ENCODE results near the gene DIAPH3. TPM values are rescaled to one million over a fixed set of nuclear protein-coding genes. Genes with fewer than 3 reads are reported as not detected.
A peak's percentile ranks its signal among the peaks of the same experiment; 100 is the strongest.

Gene DIAPH3
- polyA plus RNA-seq, 4 donors: 10.3 to 14.3 (median 11.8) TPM

GRCh38 chr13:59689057-59689456, 474.7 kb downstream of the DIAPH3 start:
- DNase-seq (ENCODE audit: low read depth in 4 of 4, low spot score in 2 of 4): no peak

GRCh38 chr13:59686798-59687394, 476.8 kb downstream of the DIAPH3 start:
- no peak for DNase-seq (ENCODE audit: low read depth in 4 of 4, low spot score in 2 of 4)

DNA sequence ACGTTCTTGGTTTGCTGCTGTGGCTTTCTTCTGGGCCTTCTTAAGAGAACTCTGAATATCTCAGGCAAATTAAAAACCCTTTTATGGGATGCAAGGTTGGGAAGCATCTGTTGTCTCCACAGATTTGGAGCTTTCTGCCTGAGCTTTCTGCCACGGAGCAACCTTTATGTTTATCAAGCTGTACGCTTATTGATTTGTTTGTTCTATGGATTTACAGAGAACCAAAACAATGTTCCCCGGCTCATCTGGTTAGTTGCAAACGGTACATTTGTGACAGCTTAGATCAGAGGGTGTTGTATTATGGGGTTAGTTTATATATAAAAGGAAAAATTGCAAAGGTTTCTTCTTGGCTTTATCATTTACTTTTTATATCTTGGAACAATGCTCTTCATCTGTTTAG, 479.6 kb downstream of the DIAPH3 start:
- no peak for DNase-seq (ENCODE audit: low read depth in 4 of 4, low spot score in 2 of 4)

GRCh38 chr13:59681636-59682311, 482.0 kb downstream of the DIAPH3 start:
- DNase-seq (ENCODE audit: low read depth in 4 of 4, low spot score in 2 of 4): no peak

GRCh38 chr13:59680429-59681024, 483.2 kb downstream of the DIAPH3 start:
- DNase-seq (ENCODE audit: low read depth in 4 of 4, low spot score in 2 of 4): no peak

DNA sequence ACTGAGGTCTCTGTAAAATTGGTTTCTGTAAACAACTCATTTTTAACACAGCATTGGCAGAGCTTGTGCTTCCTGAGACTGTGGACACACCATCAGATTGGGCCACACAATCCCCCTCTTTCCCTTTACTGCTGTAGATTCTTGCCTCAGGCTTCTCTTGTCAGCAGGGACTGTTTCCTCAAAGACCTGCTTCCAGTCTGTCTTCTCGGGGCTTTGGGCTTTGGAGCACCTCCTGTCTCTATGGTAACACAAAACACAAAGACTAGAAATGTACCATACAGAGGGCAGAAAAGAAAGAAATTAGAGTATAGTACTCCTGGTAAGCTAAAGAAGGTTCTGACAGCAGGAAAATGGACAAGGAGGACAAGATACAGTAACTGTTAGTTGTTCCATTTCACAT, 484.5 kb downstream of the DIAPH3 start:
- DNase-seq (ENCODE audit: low read depth in 4 of 4, low spot score in 2 of 4): no peak

- peak in 1 of 4 donors; percentile 41 for DNase-seq (ENCODE audit: low read depth in 4 of 4, low spot score in 2 of 4)
These were observed 485.5 kb downstream of the DIAPH3 start for GRCh38 chr13:59677966-59678814.

DNA sequence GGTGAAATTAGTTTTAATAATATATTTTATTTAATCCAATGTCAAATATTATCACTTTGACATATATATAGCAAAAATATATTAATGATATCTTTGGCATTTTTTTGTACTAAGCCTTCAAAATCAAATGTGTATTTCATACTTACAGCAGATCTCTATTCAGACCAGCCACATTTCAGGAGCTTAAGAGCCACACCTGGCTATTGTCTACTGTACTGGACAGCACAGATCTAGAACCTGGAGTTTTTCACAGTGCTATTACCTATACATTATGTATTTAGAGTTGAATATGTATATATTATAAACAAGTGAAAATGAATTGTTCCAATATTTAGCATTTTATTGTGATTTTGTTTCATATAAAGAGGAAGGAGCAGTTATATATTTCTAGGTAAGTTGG, 486.3 kb downstream of the DIAPH3 start:
- DNase-seq (ENCODE audit: low read depth in 4 of 4, low spot score in 2 of 4): no peak

GRCh38 chr13:59674616-59675015, 489.1 kb downstream of the DIAPH3 start:
- DNase-seq (ENCODE audit: low read depth in 4 of 4, low spot score in 2 of 4): no peak

DNA sequence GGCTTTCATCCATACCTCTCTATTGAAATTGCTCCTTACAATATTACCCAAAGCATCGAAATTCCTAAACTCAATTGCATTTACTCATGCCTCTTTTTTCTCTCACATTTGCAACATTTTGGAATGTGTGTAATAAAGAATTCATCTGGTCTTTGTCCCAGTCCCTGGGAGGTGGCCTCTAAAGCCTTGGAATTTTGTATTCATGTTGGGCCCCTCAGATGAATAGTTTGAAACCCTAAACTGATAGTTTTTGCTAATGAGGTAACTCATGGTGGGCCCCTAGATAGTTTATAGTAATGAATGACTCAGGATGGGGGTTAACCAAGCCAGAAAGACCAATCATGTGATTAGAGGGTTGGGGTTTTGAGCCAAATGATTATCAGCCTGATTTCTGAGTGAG, 490.4 kb downstream of the DIAPH3 start:
- no peak for DNase-seq (ENCODE audit: low read depth in 4 of 4, low spot score in 2 of 4)

GRCh38 chr13:59672445-59672844, 491.3 kb downstream of the DIAPH3 start:
- DNase-seq (ENCODE audit: low read depth in 4 of 4, low spot score in 2 of 4): no peak

- DNase-seq (ENCODE audit: low read depth in 4 of 4, low spot score in 2 of 4): no peak
These were observed 491.8 kb downstream of the DIAPH3 start for GRCh38 chr13:59671881-59672280.

DNA sequence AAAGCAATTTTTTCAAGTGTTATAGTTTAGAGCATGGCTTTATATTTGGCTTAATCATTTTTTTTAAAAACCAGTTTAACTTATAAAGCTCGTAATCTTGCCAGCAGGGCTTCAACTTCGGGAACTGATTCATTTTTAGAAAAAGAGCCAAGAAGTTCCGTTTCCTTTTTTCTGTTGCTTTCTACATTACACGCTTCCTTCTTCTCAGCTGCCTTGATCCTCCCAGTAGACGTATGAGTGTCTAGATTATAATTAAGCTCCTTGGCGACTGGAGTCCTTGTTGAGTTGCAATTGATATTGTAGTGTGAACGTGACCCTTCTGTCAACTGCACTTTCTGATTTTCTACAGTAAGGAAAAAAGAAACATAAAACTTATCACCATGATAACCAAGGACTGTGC, 497.2 kb downstream of the DIAPH3 start:
- no peak for DNase-seq (ENCODE audit: low read depth in 4 of 4, low spot score in 2 of 4)

GRCh38 chr13:59665732-59666131, 498.0 kb downstream of the DIAPH3 start:
- no peak for DNase-seq (ENCODE audit: low read depth in 4 of 4, low spot score in 2 of 4)

GRCh38 chr13:59665184-59665583, 498.5 kb downstream of the DIAPH3 start:
- DNase-seq (ENCODE audit: low read depth in 4 of 4, low spot score in 2 of 4): no peak

DNA sequence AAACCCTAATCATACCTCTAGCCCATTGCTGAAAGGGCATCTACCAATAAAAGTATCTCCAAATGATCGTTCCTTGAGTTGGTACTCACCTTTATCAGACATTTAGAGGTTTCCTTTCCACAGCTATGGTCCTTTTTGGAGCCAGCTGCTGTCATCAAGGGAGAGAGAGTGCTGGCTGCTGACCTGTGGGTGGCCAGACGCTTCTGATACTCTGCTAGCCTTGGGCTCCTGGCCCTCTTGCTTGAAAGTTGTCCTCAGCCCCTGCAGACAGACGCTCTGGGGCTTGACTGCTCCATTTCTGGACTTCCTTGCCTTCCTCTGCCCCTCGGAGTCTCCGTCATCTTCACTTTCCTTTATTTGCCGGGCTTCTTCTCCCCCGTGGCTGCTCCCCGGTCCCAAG, 499.1 kb downstream of the DIAPH3 start:
- DNase-seq (ENCODE audit: low read depth in 4 of 4, low spot score in 2 of 4): no peak

GRCh38 chr13:59663707-59664106, 500.0 kb downstream of the DIAPH3 start:
- DNase-seq (ENCODE audit: low read depth in 4 of 4, low spot score in 2 of 4): no peak

DNA sequence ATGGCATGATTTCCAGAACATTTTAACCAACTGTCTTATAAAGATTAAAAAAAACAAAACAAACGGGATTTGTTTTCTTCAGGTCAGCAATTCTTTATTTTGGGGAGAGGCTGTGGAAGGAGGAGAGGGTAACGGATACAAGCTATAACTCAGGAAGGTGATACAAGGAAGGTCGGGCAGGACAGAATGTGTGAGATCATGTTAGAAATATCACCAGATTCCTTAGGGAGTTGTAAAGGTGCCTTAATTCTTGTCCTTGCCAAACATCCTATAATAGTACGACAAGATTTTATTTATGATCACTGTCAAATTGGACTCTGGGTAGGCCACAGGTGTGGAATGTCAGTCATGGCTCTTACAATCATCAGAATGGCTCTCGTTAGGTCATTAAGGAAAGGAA, 503.1 kb downstream of the DIAPH3 start:
- no peak for DNase-seq (ENCODE audit: low read depth in 4 of 4, low spot score in 2 of 4)

DNA sequence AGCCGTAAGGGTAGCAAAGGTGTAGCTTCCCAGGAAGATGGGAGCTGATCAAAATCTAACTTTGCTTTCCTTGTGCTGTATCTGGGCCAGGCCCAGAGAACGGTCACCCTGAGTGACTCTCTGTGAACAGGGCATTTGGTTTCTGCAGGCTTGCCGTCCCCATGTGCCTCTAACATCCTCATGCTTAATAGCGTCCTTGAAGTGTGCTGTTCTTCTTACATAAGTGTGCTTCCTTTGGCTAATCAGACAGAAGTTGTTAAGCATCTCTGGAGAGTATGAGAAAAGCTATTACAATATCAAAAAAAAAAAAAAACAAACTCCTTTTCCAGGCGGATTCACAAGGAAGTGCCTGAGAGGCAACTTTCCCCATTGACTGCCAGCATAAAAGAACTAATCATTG, 503.7 kb downstream of the DIAPH3 start:
- DNase-seq (ENCODE audit: low read depth in 4 of 4, low spot score in 2 of 4): no peak

- no peak for DNase-seq (ENCODE audit: low read depth in 4 of 4, low spot score in 2 of 4)
These were observed 504.9 kb downstream of the DIAPH3 start for GRCh38 chr13:59658738-59659330.
